DMS79 (cell line): ENCODE data around the gene DCLRE1C.
"Not testable (repeated sequence)": the region's sequence is repeated elsewhere in the genome, so short reads cannot be mapped to it uniquely, and the experiment has no call there.

Experiments
- DNase-seq: peaks from one replicate; lab custom pipeline; 2025; lab: John Stamatoyannopoulos, UW

Gene DCLRE1C

DNA sequence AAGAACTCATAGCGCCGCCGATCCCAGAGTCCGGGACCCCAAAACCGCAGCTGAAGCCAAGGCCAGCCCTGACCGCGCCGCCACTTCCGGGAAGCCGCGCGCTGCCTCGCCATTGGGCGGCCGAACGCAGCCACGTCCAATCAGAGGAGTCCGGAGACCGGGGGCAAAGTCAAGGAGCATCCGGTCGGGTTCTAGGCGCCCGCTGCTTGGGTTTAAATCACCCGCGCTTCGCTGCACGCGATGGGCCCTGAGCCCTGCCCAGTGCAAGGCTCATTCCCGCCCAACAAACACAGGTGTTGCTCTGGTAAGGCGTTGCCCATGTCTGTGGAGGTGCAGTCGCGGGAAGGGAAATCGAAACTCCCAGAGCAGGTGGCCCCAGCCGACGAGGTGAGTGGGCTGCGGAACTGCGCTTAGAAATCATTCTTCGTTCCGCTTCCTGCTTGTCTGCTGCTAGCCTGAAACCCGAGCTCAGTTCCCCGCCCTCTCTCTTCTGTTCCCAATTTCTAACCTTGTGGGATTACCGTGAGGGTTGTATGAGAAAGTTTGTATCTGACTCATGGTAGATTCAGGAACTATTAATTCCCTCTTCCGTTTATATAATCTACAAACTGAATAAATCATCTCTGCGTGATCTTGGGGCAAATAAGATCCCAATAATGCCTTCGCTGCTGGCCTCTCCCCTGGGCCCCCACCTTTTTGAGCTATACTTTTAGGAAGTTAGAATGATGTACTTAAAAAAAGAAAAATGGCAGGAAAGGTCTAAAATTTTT is at the start of gene DCLRE1C:
TSS of gene DCLRE1C (minus strand) at position 96 of the 770 bp plus-strand sequence. CDS start at position 10, 86 bp downstream.
- DNase-seq: peak; percentile 73

DNA sequence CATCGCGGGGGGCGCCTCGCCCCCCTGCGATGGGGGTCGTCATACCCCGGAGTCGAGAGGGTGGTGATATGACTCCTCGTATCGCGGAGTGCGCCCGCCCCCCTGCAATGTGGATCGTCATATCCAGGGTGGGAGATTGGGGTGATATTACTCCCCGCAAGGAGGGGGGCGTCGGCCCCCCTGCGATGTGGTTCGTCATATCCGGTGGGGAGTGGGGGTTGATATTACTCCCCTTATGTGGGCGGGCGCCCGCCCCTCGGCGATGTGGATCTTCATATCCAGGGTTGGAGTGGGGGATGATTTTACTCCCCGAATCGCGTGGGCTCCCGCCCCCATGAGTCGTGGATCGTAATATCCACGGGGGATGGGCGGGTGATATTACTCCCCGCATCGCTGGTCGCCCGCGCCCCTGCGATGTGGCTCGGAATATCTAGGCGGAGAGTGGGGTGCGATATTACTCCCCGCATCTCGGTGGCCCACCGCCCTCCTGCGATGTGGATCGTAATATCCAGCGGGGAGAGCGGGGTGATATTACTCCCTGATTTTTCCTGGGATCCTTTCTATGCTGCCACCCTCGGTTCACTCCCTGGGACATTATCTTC is 42.2 kb upstream of the DCLRE1C start:
- DNase-seq: no peak

GRCh38 chr10:14993500-14994455 is 39.9 kb upstream of the DCLRE1C start:
- DNase-seq: not testable (repeated sequence)

GRCh38 chr10:14992336-14992735 is 38.4 kb upstream of the DCLRE1C start:
- DNase-seq: not testable (repeated sequence)

GRCh38 chr10:14991035-14991749 is 37.3 kb upstream of the DCLRE1C start:
- not testable (repeated sequence) for DNase-seq

DNA sequence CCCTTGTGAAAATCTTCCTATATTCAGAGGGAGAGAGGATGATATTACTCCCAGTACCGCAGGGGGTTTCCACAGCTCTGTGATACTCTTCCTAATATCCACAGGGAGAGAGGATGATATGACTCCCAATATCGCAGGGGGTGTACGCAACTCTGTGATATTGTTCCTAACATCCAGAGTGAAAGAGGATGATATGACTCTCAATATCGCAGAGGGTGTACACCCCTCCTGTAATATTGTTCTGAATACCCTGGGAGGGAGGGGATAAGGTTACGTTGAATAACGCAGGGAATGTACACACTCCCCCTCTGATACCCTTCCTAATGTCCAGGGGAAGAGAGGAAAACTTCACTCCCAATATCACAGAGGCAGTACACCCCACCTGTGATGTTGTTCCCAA is 35.7 kb upstream of the DCLRE1C start:
- not testable (repeated sequence) for DNase-seq

GRCh38 chr10:14982744-14983143 is 28.8 kb upstream of the DCLRE1C start:
- no peak for DNase-seq

DNA sequence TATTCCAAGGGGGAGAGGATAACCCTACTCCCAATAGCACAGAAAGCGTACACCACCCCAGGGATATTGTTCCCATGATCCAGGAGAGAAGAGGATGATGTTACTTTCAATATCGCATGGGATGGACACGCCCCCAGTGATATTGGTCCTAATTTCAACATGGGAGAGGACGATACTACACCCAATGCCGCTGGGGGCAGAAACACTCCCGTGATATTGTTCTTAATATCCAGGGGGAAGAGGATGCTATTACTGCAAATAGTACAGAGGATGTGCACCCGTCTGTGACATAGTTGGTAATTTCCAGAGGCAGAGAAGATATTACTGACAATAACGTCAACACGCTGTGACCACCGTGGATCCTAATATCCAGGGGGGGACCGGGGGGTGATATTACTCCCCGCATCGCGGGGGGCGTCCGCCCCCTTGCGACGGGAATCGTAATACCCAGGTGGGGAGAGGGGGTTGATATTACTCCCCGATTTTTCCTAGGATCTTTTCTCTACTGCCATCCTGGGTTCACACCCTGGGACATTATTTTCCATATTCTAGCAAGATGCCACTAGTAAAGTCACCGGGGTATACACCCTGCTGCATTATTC is 21.9 kb upstream of the DCLRE1C start:
- DNase-seq: no peak

GRCh38 chr10:14974153-14974998 is 20.5 kb upstream of the DCLRE1C start:
- DNase-seq: not testable (repeated sequence)

DNA sequence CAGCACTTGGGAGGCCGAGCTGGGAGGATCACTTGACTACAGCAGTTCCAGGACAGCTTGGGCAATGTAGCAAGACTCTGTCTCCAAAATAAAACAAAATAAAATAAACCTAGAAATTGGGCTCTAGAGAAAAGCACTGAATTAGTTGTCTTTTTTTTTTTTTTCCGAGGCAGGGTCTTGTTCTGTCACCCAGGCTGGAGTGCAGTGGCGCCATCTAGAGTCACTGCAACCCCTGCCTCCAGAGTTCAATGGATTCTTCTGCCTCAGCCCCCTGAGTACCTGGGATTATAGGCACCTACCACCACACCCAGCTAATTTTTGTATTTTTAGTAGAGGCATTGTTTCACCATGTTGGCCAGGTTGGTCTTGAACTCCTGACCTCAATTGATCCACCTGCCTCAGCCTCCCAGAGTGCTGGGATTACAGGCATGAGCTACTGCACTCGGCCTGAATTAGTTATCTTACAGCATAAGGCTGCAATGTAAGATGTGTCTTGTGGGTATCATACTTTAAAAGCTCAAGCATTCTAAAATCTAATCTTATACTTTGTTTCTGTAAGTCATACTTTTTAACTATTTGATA is 18.1 kb upstream of the DCLRE1C start:
- DNase-seq: no peak

GRCh38 chr10:14967897-14968296 is 14.0 kb upstream of the DCLRE1C start:
- no peak for DNase-seq

- peak; percentile 66 for DNase-seq
These were observed 5.5 kb upstream of the DCLRE1C start, which contains the start of gene MEIG1 for GRCh38 chr10:14959221-14960057. Gene MEIG1, plus strand, starts transcription at chr10:14959388. Its CDS starts 7,081 bp downstream, at chr10:14966469.

- DNase-seq: no peak
These were observed 5.0 kb upstream of the DCLRE1C start for GRCh38 chr10:14958872-14959220.

GRCh38 chr10:14954934-14955333 is 1.0 kb upstream of the DCLRE1C start:
- no peak for DNase-seq

- no peak for DNase-seq
These were observed 384 bp downstream of the DCLRE1C start for GRCh38 chr10:14953424-14954000.

DNA sequence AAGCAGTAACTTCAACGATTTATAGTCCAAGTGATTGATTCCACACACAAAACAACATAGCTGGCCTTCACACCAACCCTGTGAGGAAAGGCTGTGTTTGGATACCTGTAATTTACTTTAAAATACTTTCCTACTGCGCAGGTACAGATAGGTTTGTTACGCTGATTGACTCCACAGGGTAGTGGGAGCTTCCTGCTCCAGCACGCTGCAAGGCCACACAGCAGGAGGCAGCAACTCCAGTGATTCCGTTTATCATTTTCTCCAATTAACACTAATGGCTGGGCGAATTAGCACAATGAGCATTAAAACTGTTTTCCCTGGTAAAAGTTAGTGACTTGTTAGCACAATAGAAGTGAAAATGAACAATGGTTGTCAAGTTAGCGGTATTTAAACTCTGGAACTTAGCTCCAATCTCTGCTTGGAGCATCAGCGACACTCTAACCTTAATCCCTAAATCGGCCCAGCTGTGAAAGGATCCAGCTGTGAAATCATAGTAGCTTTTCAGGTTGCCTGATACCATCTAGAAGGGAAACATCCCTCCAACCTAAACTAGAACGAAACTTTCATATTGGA is 959 bp downstream of the DCLRE1C start:
- DNase-seq: no peak

GRCh38 chr10:14949291-14949690 is 4.6 kb downstream of the DCLRE1C start:
- DNase-seq: no peak

- DNase-seq: no peak
These were observed 6.6 kb downstream of the DCLRE1C start for GRCh38 chr10:14947268-14947667.
